NCI-H2029 (cell line): Measurements from ENCODE around the gene PGF.
"Not testable (repeated sequence)": the region's sequence is repeated elsewhere in the genome, so short reads cannot be mapped to it uniquely, and the experiment has no call there.

Experiments
- DNase-seq: peaks from one replicate; lab custom pipeline; 2025; lab: John Stamatoyannopoulos, UW

PGF gene

GRCh38 chr14:74955229-74956026 is at the start of gene PGF:
Gene PGF (minus strand): TSS chr14:74955597. CDS start chr14:74955242, 355 bp downstream.
- no peak for DNase-seq

- no peak for DNase-seq
These were observed 48.0 kb upstream of the PGF start for GRCh38 chr14:75003250-75004027.

DNA sequence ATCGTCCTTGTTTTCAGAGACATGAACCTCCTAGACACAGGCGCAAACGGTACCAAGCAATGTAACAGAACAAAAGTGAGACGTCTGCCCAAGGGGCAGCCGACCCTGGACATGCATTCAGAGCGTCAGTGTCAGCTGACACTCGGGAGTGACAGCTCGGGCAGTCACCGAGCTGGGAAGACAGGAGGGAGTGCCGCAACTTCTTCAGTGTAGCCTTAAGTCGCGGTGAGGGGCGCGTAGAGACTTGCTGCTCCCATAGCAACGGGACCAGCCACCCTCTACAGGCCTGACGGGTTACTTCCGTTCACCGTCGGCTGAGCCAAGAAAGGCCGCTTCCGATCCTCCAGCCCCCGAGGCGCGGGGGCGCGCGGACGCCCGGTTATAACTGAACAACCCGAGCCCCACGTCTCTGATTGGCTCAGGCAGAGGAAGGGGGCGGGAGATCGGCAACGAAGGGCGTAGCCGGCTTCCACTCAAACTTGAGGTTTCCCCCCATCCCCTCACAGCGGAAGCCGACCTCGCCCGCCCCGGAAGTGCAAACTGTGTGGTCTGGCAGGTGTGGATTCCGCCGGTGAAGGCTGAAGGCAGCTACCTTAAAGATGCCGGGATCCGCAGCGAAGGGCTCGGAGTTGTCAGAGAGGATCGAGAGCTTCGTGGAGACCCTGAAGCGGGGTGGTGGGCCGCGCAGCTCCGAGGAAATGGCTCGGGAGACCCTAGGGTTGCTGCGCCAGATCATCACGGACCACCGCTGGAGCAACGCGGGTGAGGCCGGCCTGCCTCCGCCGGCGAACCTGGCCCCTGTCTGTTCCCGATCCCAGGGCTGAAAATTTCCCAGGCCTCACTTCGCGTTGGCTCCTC is 47.2 kb upstream of the PGF start, which contains the start of gene EIF2B2:
TSS of gene EIF2B2 (plus strand) at position 530 of the 858 bp plus-strand sequence. CDS start at position 600, 70 bp downstream.
- DNase-seq, result peak; percentile 82

- DNase-seq, result no peak
These were observed 46.5 kb upstream of the PGF start for GRCh38 chr14:75001899-75002298.

- no peak for DNase-seq
These were observed 45.9 kb upstream of the PGF start for GRCh38 chr14:75001261-75001660.

- DNase-seq, result not testable (repeated sequence)
These were observed 40.4 kb upstream of the PGF start for GRCh38 chr14:74995781-74996180.

DNA sequence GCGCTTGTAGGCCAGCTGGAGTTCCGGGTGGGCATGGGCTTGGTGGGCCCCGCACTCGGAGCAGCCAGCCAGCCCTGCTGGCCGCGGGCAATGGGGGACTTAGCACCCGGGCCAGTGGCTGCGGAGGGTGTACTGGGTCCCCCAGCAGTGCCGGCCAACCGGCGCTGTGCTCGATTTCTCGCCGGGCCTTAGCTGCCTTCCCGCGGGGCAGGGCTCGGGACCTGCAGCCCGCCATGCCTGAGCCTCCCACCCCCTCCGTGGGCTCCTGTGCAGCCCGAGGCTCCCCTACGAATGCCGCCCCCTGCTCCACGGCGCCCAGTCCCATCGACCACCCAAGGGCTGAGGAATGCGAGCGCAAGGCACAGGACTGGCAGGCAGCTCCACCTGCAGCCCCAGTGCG is 38.8 kb upstream of the PGF start:
- DNase-seq, result not testable (repeated sequence)

GRCh38 chr14:74988993-74989392 is 33.6 kb upstream of the PGF start:
- DNase-seq, result no peak

DNA sequence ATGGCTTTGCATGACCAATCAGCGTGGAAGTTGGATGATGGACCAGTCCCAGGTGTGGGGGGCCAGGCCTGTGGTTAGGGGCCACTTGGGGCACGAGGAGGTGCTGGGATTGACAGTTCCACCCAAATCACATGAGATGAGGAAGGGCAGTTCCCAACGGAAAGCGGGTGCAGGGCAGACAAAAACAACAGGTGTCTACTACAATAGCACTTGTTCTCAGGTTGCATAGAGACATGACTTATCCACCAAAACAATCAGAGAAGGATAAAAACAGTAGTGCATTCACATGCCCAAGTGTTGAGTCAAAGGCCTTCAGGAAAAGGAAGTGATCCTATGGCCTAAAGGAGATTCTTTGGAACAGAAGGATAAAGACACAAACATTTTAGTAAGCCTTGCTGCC is 32.7 kb upstream of the PGF start:
- DNase-seq, result peak; percentile 13

DNA sequence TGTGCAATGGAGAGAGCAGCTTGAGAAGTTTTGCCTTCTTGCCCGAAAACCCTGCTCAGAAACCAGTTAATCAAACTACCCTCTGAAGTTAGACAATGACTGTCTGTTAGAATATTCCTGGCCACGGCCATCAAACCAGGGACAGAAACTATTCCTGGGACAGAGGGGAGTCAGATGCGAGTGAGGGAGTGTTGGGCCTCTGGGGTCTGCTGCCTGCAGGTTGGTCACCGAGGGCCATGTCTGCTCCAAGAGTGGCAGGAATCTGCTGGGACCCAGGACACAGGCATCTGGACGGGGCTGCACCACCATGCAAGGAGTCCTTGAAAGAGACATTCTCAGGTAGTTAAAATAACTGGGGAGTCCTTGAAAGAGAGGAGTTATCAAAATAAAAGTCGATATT is 30.4 kb upstream of the PGF start:
- no peak for DNase-seq

DNA sequence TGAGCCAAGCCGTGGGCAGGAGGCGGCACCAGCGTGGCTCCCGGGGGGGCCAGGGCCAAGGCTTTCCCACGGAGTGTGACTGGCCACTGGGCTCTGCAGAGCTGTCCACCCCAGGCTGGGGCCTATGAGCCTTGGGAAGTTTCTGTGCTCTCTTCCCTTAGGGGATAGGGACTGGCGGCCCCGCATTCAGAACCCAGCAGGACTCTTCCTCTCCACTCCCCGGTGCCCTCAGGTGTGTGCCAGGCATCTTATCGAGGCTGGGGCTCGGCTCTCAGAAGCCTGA is 29.6 kb upstream of the PGF start:
- no peak for DNase-seq

DNA sequence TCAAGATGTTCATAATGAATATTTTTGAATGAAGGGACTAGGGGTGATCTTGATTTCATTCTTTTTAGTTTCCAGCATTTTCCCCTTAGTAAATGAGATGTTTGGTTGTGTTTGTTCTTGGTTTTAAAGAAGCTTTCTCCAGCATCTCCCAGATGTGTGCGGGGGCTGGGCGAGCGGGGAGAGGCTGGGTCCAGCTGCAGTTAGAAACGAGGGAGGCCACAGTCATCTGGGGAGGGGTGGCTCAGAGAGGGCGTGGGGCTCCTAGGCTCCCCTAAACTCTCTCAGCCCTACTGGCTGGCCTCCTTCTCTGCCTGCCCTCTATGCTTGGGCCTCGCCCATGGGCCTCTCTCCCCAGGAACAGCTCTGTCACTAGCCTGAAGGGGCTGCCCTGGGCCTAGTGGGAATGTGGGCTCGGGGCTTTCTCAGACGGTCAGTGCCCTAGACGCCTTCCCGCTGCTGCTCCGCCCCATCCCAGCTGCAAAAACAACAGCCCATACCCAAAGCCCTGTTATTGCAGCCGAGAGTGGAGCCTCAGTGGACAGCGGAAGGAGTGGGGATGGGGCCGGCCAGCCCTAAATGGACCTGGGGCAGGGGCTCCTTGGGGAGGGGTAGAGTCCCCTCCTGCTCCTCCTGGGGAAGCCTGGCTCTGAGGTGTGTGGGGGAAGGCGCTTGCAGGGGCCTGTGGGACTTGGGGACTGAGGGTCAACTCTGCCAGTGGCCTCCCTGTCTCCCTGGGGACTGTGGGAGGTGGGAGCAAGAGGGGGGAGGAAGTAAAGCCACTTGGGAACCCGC is 29.0 kb upstream of the PGF start:
- DNase-seq, result no peak

DNA sequence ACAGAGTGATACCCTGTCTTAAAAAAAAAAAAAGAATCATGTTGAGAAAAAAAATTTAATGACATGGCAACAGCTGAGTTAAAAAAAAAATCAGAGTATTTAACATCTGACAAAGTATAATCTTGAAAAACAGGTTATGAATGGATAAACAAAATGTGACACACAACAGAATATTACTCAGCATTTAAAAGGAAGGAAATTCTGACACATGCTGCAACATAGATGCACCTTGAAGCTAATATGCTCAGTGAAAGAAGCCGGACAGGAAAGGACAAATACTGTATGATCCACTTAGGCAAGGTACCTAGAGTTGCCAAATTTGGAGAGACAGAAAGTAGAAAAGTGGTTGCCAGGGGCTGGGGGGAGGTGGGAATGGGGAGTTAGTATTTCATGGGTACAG is 27.9 kb upstream of the PGF start:
- no peak for DNase-seq

DNA sequence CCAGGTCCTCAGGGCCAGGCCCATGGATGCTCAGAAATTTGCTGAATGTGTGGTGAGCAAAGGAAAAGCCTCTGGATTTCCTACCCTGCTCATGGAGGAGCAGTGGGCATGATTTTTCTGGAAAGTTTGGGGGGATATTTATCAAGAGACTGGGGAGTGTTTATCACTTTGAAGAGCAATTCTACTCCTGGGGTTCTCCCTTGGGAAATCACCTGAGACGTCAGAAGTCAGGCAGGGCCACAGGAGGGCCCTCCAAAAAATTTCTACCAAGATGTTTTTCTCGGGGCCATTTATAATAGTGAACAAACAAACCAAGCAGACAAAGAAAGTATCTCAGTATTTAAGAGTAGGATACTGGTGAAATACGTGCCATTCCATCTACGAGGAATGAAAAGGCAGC is 27.3 kb upstream of the PGF start:
- no peak for DNase-seq

DNA sequence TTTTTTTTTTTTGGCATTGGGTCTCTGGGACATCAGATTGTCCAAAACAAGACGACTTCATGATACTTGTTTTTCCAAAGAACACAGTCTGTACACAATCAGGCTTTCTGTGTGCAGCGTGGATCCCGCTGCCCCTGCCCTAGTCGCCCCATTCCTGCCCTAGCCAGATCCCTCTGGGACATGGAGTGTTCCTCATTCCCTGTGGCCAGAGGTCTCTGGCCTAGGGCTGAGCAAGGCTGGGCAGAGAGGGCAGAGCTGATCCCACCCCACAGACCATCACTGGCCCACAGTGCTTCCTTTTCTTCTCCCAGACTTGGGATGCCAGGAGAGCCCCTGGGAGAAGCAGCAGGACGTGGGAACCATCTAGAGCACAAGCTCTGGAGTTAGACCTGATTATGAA is 26.4 kb upstream of the PGF start:
- DNase-seq, result no peak

DNA sequence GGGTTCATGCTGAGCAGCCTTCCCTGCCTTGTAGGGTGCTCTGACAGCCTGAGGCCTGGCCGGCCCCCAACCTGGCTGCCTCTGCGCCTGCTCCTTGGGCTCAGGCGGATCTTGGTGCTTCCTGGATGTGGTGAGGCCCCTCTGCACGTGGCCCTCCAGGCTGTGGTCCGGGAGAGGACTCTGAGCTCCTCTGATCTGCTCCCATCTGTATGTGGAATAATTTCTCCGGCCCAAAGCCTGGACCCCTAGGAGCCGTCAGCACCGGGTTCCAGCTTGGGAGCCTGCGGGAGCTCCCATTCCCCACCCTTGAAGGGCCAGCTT is 26.0 kb upstream of the PGF start:
- DNase-seq, result no peak

- DNase-seq, result no peak
These were observed 25.5 kb upstream of the PGF start for GRCh38 chr14:74980731-74981461.

GRCh38 chr14:74980398-74980730 is 25.0 kb upstream of the PGF start:
- no peak for DNase-seq

- DNase-seq, result no peak
These were observed 24.3 kb upstream of the PGF start for GRCh38 chr14:74979442-74980397.

- no peak for DNase-seq
These were observed 23.6 kb upstream of the PGF start for GRCh38 chr14:74979029-74979428.
